Vagina (tissue), 2 donors: ENCODE measurements around the gene RNF144B.

Experiments used
- CTCF ChIP-seq, 3 experiments: fragments of 450-650 bp in 2 of 3; fragments of 200-600 bp in 1 of 3; sonication (generic) in 1 of 3; IDR thresholded peaks; one replicate each; pipeline ENCODE4 v1.5.1; 2017 to 2019; ENCODE audit warnings: antibody characterized with exemption in 3 of 3, mild to moderate bottlenecking in 2 of 3, moderate library complexity in 2 of 3
- POLR2A ChIP-seq, 2 donors: fragments of 450-650 bp; IDR thresholded peaks; one replicate each; pipeline ENCODE4 v1.6.1; 2017; ENCODE audit warnings: antibody characterized with exemption in 2 of 2, mild to moderate bottlenecking in 2 of 2, moderate library complexity in 2 of 2

GRCh38 chr6:18393698-18394097 is 6.5 kb downstream of the RNF144B start:
- no peak for TF ChIP-seq CTCF (IDR thresholded peaks at IDR 0.05)
- TF ChIP-seq POLR2A (IDR thresholded peaks at IDR 0.05), result no peak
